ENCODE measurements around the gene ATRX. TPM values are rescaled to one million over a fixed set of nuclear protein-coding genes. Genes with fewer than 3 reads are reported as not detected.
"Not testable (repeated sequence)": the region's sequence is repeated elsewhere in the genome, so short reads cannot be mapped to it uniquely, and the experiment has no call there.

The ATRX gene
- total and polyA plus RNA-seq, 2 experiments from 2014 or later, result 72.5 to 76.0 TPM

DNA sequence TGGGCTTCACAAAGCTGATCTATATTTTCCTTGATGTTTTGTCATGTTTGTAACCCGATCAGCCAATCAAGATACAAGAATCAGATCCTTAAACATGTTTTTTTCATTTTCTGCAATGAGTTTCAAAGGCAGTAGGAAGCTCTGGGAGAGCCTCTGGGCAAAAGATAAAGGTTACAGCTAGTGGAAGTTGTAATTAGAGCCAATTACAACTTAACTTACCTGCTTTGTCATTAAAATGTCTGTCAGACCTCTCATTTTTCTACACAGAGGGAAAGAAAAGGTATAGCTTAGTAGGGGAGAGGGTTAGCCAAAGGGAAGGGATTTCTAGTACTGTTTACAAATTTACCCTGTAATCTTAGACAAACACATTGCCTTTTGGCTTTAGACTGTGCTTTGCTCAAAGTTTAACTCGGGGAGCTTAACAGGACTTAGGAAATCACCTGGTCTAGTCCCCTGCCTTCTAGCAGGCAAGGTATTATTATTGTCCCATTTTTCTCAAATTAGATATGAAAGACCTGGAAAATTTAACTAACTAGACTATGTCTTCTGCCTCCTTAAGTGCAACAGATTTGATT is 283.0 kb downstream of the ATRX start:
- Histone ChIP-seq H3K9me3 (ENCODE audit: low read depth) (no peaks in the 10 kb centered on the region), H3K27ac (no peak overlapping the region), H3K4me3 (no peak overlapping the region), H3K4me1 (ENCODE audit: low read depth) (no peaks in the 10 kb centered on the region), H3K27me3 (no peaks in the 10 kb centered on the region), H3K36me3 (peaks cover 8% of the 10 kb centered on the region)
- TF ChIP-seq, protein P1, sequence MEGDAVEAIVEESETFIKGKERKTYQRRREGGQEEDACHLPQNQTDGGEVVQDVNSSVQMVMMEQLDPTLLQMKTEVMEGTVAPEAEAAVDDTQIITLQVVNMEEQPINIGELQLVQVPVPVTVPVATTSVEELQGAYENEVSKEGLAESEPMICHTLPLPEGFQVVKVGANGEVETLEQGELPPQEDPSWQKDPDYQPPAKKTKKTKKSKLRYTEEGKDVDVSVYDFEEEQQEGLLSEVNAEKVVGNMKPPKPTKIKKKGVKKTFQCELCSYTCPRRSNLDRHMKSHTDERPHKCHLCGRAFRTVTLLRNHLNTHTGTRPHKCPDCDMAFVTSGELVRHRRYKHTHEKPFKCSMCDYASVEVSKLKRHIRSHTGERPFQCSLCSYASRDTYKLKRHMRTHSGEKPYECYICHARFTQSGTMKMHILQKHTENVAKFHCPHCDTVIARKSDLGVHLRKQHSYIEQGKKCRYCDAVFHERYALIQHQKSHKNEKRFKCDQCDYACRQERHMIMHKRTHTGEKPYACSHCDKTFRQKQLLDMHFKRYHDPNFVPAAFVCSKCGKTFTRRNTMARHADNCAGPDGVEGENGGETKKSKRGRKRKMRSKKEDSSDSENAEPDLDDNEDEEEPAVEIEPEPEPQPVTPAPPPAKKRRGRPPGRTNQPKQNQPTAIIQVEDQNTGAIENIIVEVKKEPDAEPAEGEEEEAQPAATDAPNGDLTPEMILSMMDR (IDR thresholded peaks at IDR 0.05; ENCODE audit: low read depth, low read length), result no peak
- no peak for DNase-seq (ENCODE audit: low read depth in 1 of 2, low spot score in 1 of 2)

DNA sequence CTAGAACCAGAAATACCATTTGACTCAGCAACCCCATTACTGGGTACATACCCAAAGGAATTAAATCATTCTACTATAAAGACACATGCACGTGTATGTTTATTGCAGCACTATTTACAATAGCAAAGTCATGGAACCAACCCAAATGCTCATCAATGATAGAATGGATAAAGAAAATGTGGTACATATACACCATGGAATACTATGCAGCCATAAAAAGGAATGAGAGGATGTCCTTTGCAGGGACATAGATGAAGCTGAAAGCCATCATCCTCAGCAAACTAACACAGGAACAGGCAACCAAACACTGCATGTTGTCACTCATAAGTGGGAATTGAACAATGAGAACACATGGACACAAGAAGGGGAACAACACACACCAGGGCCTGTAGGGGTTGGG is 285.9 kb downstream of the ATRX start:
- not testable (repeated sequence) for H3K27me3 ChIP-seq; H3K27ac ChIP-seq; DNase-seq (ENCODE audit: low read depth in 1 of 2, low spot score in 1 of 2); H3K4me1 ChIP-seq (ENCODE audit: low read depth); H3K9me3 ChIP-seq (ENCODE audit: low read depth); H3K4me3 ChIP-seq; H3K36me3 ChIP-seq

DNA sequence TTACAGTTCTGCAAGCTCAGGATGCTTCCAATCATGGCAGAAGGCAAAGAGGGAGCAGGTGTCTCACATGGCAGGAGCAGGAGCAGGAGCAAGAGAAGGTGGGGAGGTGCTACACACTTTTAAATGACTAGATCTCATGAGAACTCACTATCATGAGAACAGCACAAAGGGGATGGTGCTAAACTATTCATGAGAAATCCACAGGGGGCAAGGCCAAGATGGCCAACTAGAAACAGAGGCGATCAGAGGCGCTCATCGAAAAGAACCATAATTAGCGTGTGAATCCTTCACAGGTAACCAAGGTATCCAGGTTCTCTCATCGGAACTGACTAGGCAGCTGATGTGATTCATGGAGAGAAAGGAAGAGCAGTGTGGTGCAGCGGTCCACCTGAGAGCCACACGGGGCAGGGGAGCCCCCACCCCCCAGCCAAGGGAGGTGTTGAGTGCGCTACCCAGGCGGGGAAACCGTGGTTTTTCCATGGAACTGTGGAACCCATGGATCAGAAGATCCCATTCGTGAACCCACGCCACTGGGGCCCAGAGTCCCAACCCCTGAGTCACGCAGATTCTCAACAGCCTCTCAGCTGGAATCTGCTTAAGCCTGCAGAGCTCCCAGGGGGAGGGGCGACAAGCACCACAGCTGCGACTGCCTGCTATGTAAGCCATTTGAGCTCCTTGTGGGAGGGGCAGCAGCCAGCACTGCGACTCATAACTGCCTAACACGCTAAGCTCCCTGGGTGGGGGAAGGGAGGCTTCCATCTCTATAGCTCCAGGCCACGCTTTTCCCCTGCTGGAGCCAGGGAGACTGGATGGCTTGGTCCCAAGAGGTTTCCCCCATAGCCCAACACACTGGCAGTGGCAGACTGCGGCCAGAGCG is 292.1 kb downstream of the ATRX start:
- no peaks in the 10 kb centered on the region for H3K4me1 ChIP-seq (ENCODE audit: low read depth)
- peak; percentile 11 to 53 for DNase-seq (ENCODE audit: low read depth in 1 of 2, low spot score in 1 of 2)
- TF ChIP-seq, protein P1 (IDR thresholded peaks at IDR 0.05; ENCODE audit: low read depth, low read length), result no peak
- H3K4me3 ChIP-seq, result no peak overlapping the region
- H3K9me3 ChIP-seq (ENCODE audit: low read depth), result no peaks in the 10 kb centered on the region
- no peak overlapping the region for H3K27ac ChIP-seq
- no peaks in the 10 kb centered on the region for H3K36me3 ChIP-seq
- no peaks in the 10 kb centered on the region for H3K27me3 ChIP-seq

DNA sequence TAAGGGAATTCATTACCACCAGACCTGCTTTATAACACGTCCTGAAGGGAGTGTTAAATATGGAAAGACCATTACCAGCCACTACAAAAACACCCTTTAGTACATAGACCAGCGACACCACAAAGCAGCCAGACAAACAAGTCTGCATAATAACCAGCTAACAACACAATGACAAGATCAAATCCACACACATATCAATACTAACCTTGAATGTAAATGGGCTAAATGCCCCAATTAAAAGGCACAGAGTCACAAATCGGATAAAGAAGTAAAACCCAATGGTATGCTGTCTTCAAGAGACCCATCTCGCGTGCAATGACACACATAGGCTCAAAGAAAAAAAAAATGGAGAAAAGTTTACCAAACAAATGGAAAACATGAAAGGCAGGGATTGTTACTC is 302.0 kb downstream of the ATRX start:
- Histone ChIP-seq H3K36me3 (no peaks in the 10 kb centered on the region), H3K9me3 (ENCODE audit: low read depth) (no peaks in the 10 kb centered on the region), H3K4me3 (no peak overlapping the region), H3K27me3 (no peaks in the 10 kb centered on the region), H3K4me1 (ENCODE audit: low read depth) (no peaks in the 10 kb centered on the region), H3K27ac (no peak overlapping the region)
- no peak for DNase-seq (ENCODE audit: low read depth in 1 of 2, low spot score in 1 of 2)
- TF ChIP-seq, protein P1 (IDR thresholded peaks at IDR 0.05; ENCODE audit: low read depth, low read length), result no peak

DNA sequence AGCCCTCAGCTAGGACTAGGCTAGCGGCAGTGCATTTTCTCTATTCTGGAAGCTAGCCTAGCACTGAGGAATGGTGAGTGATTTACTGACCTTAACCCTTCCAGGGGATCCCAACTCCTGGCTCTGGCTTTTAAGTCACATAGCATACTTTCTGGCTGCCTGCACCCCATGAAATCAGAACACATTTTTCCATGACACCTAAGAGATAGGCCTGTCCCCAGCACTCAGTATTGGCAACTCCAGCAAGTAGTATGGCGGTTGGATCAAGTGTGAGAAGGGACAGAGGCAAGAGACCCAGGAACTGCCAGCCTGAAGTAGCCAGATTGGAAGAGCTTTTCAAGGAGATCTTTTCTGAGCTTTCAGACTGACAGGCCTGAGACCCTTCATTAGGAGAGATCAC is 330.6 kb downstream of the ATRX start:
- H3K36me3 ChIP-seq, result no peaks in the 10 kb centered on the region
- peaks cover 19% of the 10 kb centered on the region for H3K4me1 ChIP-seq (ENCODE audit: low read depth)
- peak in 1 of 2 donors; percentile 75 for DNase-seq (ENCODE audit: low read depth in 1 of 2, low spot score in 1 of 2)

More for the DNA sequence above, 330.6 kb downstream of the ATRX start:
- Histone ChIP-seq H3K27ac (peak overlapping the region; percentile 90), H3K9me3 (ENCODE audit: low read depth) (no peaks in the 10 kb centered on the region), H3K4me3 (no peak overlapping the region), H3K27me3 (no peaks in the 10 kb centered on the region)
- TF ChIP-seq, protein P1 (IDR thresholded peaks at IDR 0.05; ENCODE audit: low read depth, low read length), result no peak

Other genes starting within 250 kb of the ATRX start
- gene MAGT1, start 109.2 kb upstream of the ATRX start, total RNA-seq, result 39.1 and 57.3 TPM in 2 replicates
- 53.6 and 54.3 TPM in 2 replicates for gene MAGT1, start 109.2 kb upstream of the ATRX start, polyA plus RNA-seq
- 320 and 1,028 TPM in 2 replicates for gene COX7B, start 113.3 kb upstream of the ATRX start, total RNA-seq
- gene COX7B, start 113.3 kb upstream of the ATRX start, polyA plus RNA-seq, result 1,340 and 1,709 TPM in 2 replicates
- 6.7 and 8.4 TPM in 2 replicates for gene ATP7A, start 124.5 kb upstream of the ATRX start, total RNA-seq
- gene ATP7A, start 124.5 kb upstream of the ATRX start, polyA plus RNA-seq, result 5.4 and 6.1 TPM in 2 replicates
- not detected in 2 replicates for gene PGAM4, start 183.4 kb upstream of the ATRX start, total RNA-seq
- gene PGAM4, start 183.4 kb upstream of the ATRX start, polyA plus RNA-seq, result 0.39 and 0.55 TPM in 2 replicates

Measured in cardiac muscle cell (in vitro differentiated cells and primary cell).